Body of pancreas (tissue), 4 donors: ENCODE results near the gene APLP1. TPM values are rescaled to one million over a fixed set of nuclear protein-coding genes. Genes with fewer than 3 reads are reported as not detected.

Experiments used
- ATAC-seq: fragments of 150-250 bp; one replicate; pipeline ENCODE4 v1.9.1; 2016
- DNase-seq, 4 donors: peaks; one replicate each; pipeline ENCODE4 v3.0.0-alpha.2; 2019
- H3K27ac ChIP-seq, 4 donors: fragments of 200-600 bp; sonication (generic); 1 replicate in 3 of 4; 2 replicates in 1 of 4; pipeline versions ENCODE4 v1.5.1 to v1.6.1; 2016 to 2019; ENCODE audit warnings: mild to moderate bottlenecking in 1 of 4, mixed read lengths in 1 of 4, moderate library complexity in 1 of 4
- H3K27me3 ChIP-seq, 2 donors: fragments of 200-600 bp; sonication (generic); one replicate each; pipeline ENCODE4 v1.6.0; 2016; ENCODE audit warnings: mild to moderate bottlenecking in 1 of 2
- H3K36me3 ChIP-seq, 2 donors: fragments of 200-600 bp; sonication (generic); replicated peaks in 1 of 2; 2 replicates each; pipeline ENCODE4 v1.5.1; 2016; ENCODE audit warnings: low read depth in 2 of 2; ENCODE audit not compliant: insufficient read depth in 1 of 2
- H3K4me1 ChIP-seq: fragments of 200-600 bp; sonication (generic); one replicate; pipeline ENCODE4 v1.6.0; 2016
- H3K4me3 ChIP-seq, 2 donors: fragments of 200-600 bp; sonication (generic); 1 replicate in 1 of 2; 2 replicates in 1 of 2; pipeline ENCODE4 v1.5.1; 2016 to 2019
- H3K9me3 ChIP-seq, 3 donors: fragments of 200-600 bp; sonication (generic); 1 replicate in 2 of 3; 2 replicates in 1 of 3; pipeline ENCODE4 v1.5.1; 2016
- POLR2A ChIP-seq, 3 donors: fragments of 450-650 bp; IDR thresholded peaks; one replicate each; pipeline ENCODE4 v1.6.1; 2016; ENCODE audit warnings: antibody characterized with exemption in 3 of 3, mild to moderate bottlenecking in 2 of 3
- WGBS, 2 donors: methylation state at CpG; one replicate each; pipeline ENCODE4 v1.1.5; 2017; 5-methylcytosine and 5-hydroxymethylcytosine counted together
- intact Hi-C: fragments of 100-400 bp; cut with DNase I; formaldehyde crosslinking; loops from one replicate; pipeline ENCODE4 v1.15.1; 2023
- total RNA-seq, 2 donors: library from RNA; depleted of rRNA; stranded (reverse); fragments of >200 nt; gene quantifications; one replicate each; pipeline ENCODE4 v1.1.0, GENCODE V29; 2016
- TF ChIP-seq, protein P1 (sequence below), 7 experiments: fragments of 450-650 bp in 4 of 7; fragments of 200-600 bp in 3 of 7; sonication (generic) in 3 of 7; IDR thresholded peaks; one replicate each; pipeline ENCODE4 v1.5.1; 2016 to 2019; ENCODE audit warnings: antibody characterized with exemption in 7 of 7

Gene APLP1
- total RNA-seq, 2 donors from 2014 or later: 40.9 to 47.0 TPM

DNA sequence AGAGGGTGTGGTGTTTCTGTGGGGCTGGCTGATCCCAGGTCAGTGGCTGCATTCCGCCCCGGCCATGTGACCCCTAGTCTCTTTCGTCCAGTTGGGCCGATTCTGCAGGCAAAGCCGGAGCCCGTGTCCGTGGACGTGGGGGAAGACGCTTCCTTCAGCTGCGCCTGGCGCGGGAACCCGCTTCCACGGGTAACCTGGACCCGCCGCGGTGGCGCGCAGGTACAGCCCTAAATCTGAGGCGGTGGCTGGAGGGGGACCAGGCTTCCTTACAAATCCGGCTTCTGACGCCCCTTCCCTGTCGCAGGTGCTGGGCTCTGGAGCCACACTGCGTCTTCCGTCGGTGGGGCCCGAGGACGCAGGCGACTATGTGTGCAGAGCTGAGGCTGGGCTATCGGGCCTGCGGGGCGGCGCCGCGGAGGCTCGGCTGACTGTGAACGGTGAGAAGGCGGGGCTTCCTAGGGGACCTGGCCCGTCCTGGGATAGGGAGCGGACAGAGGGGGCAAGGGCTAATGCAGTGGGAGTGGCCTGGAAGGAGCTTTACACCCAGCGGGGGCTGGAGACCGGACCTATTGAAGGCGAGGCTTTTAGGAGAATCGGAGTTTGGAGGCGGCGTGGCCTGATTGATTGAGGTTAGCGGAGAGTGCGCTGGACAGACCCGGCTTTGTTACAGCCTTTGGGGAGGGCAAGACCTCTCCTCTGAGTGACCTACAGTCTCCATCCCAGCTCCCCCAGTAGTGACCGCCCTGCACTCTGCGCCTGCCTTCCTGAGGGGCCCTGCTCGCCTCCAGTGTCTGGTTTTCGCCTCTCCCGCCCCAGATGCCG lies 7.3 kb upstream of the APLP1 start:
- 44 to 73% methylated on average over 35 to 44 of the region's 55 CpGs for WGBS, 2 donors
- intact Hi-C loops: no loop called here
- TF ChIP-seq, protein P1, sequence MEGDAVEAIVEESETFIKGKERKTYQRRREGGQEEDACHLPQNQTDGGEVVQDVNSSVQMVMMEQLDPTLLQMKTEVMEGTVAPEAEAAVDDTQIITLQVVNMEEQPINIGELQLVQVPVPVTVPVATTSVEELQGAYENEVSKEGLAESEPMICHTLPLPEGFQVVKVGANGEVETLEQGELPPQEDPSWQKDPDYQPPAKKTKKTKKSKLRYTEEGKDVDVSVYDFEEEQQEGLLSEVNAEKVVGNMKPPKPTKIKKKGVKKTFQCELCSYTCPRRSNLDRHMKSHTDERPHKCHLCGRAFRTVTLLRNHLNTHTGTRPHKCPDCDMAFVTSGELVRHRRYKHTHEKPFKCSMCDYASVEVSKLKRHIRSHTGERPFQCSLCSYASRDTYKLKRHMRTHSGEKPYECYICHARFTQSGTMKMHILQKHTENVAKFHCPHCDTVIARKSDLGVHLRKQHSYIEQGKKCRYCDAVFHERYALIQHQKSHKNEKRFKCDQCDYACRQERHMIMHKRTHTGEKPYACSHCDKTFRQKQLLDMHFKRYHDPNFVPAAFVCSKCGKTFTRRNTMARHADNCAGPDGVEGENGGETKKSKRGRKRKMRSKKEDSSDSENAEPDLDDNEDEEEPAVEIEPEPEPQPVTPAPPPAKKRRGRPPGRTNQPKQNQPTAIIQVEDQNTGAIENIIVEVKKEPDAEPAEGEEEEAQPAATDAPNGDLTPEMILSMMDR (IDR thresholded peaks at IDR 0.05): no peak
- TF ChIP-seq POLR2A (IDR thresholded peaks at IDR 0.05): no peak
- Histone ChIP-seq H3K36me3 (peaks cover 0 to 5% of the 10 kb centered on the region in 2 donors), H3K4me3 (no peak overlapping the region), H3K27me3 (no peaks in the 10 kb centered on the region), H3K9me3 (no peaks in the 10 kb centered on the region), H3K4me1 (peaks cover 45% of the 10 kb centered on the region), H3K27ac (peak overlapping the region in 1 of 4 donors; percentile 89)
- DNase-seq: no peak
- ATAC-seq: no peak

DNA sequence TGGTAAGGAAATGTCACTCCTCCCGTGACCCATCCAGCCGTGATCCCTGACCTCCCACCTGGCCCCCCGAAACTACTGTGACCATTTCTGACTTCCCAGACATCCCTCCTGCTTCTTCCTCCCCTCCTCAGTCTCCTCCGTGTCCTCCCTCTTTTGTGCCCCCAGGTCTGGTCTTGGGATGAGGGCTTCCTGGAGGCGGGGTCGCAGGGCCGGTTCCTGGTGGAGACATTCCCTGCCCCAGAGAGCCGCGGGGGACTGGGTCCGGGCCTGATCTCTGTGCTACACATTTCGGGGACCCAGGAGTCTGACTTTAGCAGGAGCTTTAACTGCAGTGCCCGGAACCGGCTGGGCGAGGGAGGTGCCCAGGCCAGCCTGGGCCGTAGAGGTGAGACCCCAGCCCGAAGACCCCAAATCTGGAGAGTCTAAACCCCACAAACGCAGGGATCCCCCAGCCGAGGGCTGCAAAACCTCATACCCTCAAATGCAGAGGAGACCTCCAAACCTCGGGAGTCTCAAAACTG lies 6.7 kb upstream of the APLP1 start:
- WGBS, 2 donors: 63 to 70% methylated on average over 13 to 19 of the region's 19 CpGs
- TF ChIP-seq, protein P1 (IDR thresholded peaks at IDR 0.05): no peak
- TF ChIP-seq POLR2A (IDR thresholded peaks at IDR 0.05): no peak
- intact Hi-C loops: no loop called here
- ATAC-seq: no peak
- no peaks in the 10 kb centered on the region for H3K9me3 ChIP-seq
- peak overlapping the region in 1 of 4 donors; percentile 34 for H3K27ac ChIP-seq
- H3K27me3 ChIP-seq: no peaks in the 10 kb centered on the region
- H3K4me3 ChIP-seq: no peak overlapping the region
- peaks cover 0 to 5% of the 10 kb centered on the region in 2 donors for H3K36me3 ChIP-seq
- DNase-seq: no peak
- H3K4me1 ChIP-seq: peaks cover 39% of the 10 kb centered on the region

DNA sequence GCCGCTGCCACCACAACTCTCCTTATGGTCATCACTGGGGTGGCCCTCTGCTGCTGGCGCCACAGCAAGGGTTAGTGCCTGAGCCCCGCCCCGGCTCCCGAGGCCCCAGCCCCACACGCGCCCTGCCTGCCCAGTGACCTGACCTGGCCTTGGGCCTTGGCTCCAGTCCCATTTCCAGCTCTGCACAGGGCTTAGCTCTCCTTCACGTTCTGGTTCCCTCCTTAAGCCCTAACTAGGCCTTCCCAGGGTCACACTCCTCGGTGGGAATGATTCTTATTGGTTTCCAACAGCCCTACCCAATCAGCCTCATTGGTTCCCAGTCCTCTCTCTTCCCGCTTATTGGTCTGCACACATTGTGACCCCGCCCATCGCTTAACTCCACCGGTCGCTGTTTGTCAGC lies 5.8 kb upstream of the APLP1 start:
- peak; percentile 31 for ATAC-seq
- peaks cover 35% of the 10 kb centered on the region for H3K4me1 ChIP-seq
- intact Hi-C loops: no loop called here
- WGBS, 2 donors: 64 to 67% methylated on average over 11 to 14 of the region's 14 CpGs
- H3K27ac ChIP-seq: peak overlapping the region in 1 of 4 donors; percentile 34
- H3K36me3 ChIP-seq: peaks cover 0 to 5% of the 10 kb centered on the region in 2 donors
- TF ChIP-seq, protein P1 (IDR thresholded peaks at IDR 0.05): no peak
- TF ChIP-seq POLR2A (IDR thresholded peaks at IDR 0.05): no peak
- no peak overlapping the region for H3K4me3 ChIP-seq
- H3K27me3 ChIP-seq: no peaks in the 10 kb centered on the region
- DNase-seq: peak in 3 of 4 donors; percentile 34 to 63 (median 50)
- no peaks in the 10 kb centered on the region for H3K9me3 ChIP-seq

DNA sequence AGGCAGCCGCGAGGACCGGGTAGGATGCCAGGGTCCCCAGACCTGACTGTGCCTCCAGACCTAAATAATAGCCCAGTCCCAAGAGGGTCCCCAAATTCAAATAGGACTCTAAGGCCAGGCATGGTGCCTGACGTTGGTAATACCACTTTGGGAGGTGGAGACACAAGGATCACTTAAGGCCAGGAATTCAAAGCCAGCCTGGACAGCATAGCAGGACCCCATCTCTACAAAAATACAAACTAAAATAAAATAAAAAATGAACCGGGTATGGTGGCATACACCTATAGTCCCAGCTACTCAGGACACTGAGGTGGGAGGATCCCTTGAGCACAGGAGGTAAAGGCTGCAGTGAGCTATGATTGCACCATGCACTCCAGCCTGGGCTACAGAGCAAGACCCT lies 5.4 kb upstream of the APLP1 start:
- no peaks in the 10 kb centered on the region for H3K27me3 ChIP-seq
- 85 to 88% methylated on average over 5 of the region's 5 CpGs for WGBS, 2 donors
- intact Hi-C loops: no loop called here

More for the DNA sequence above, 5.4 kb upstream of the APLP1 start:
- no peaks in the 10 kb centered on the region for H3K9me3 ChIP-seq
- ATAC-seq: no peak
- TF ChIP-seq, protein P1 (IDR thresholded peaks at IDR 0.05): no peak
- TF ChIP-seq POLR2A (IDR thresholded peaks at IDR 0.05): no peak
- no peak overlapping the region for H3K4me3 ChIP-seq
- H3K36me3 ChIP-seq: peaks cover 0 to 5% of the 10 kb centered on the region in 2 donors
- H3K27ac ChIP-seq: no peak overlapping the region
- no peak for DNase-seq
- H3K4me1 ChIP-seq: peaks cover 37% of the 10 kb centered on the region
